HG03439 (cell line): ENCODE data around the gene PCSK1.
"Not testable (repeated sequence)": the region's sequence is repeated elsewhere in the genome, so short reads cannot be mapped to it uniquely, and the experiment has no call there.

Source experiments
- ATAC-seq: cut with Tn5 transposase; IDR thresholded peaks from one replicate; pipeline ENCODE4 v1.9.1; 2021; ENCODE audit warnings: mild to moderate bottlenecking, moderate library complexity; ENCODE audit not compliant: unreplicated experiment

PCSK1 gene

GRCh38 chr5:96374653-96375052, 58.4 kb downstream of the PCSK1 start:
- ATAC-seq, result no peak

GRCh38 chr5:96373381-96373733, 59.7 kb downstream of the PCSK1 start:
- no peak for ATAC-seq

GRCh38 chr5:96372726-96373380, 60.2 kb downstream of the PCSK1 start:
- ATAC-seq, result no peak

GRCh38 chr5:96370976-96371375, 62.1 kb downstream of the PCSK1 start:
- ATAC-seq, result no peak

GRCh38 chr5:96367337-96367736, 65.7 kb downstream of the PCSK1 start:
- not testable (repeated sequence) for ATAC-seq

GRCh38 chr5:96354237-96354636, 78.8 kb downstream of the PCSK1 start:
- no peak for ATAC-seq

- no peak for ATAC-seq
Measured at GRCh38 chr5:96353220-96353619, 79.8 kb downstream of the PCSK1 start.

- no peak for ATAC-seq
Measured at GRCh38 chr5:96350678-96351077, 82.4 kb downstream of the PCSK1 start.

GRCh38 chr5:96348536-96348935, 84.5 kb downstream of the PCSK1 start:
- ATAC-seq, result no peak

GRCh38 chr5:96347502-96348292, 85.4 kb downstream of the PCSK1 start:
- ATAC-seq, result no peak

GRCh38 chr5:96344678-96345577, 88.1 kb downstream of the PCSK1 start:
- peak; percentile 97 for ATAC-seq

- ATAC-seq, result no peak
Measured at GRCh38 chr5:96343094-96343493, 90.0 kb downstream of the PCSK1 start.

GRCh38 chr5:96342581-96342980, 90.5 kb downstream of the PCSK1 start:
- no peak for ATAC-seq
